ENCODE results near the gene PARN.

The PARN gene

DNA sequence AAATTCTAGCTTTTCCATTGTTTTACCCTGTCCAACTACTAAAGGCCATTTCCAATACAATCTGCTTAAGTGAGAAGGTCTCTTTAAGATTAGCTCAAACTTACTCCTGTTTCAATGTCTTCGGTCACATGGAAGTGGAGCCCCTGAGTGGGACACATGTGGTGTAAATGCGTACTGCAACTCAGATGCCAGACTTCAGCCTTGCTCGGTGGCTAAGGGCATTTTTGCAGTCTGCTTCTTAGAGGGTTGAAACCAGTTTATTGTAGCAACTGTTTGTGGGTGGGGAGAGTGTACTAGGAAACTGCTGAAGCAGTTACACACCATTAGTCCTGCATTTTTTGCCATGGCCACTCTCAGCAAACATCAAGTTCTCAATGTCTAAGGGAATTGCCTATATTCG lies 140.6 kb downstream of the PARN start (continued):
- TF ChIP-seq, protein P1, sequence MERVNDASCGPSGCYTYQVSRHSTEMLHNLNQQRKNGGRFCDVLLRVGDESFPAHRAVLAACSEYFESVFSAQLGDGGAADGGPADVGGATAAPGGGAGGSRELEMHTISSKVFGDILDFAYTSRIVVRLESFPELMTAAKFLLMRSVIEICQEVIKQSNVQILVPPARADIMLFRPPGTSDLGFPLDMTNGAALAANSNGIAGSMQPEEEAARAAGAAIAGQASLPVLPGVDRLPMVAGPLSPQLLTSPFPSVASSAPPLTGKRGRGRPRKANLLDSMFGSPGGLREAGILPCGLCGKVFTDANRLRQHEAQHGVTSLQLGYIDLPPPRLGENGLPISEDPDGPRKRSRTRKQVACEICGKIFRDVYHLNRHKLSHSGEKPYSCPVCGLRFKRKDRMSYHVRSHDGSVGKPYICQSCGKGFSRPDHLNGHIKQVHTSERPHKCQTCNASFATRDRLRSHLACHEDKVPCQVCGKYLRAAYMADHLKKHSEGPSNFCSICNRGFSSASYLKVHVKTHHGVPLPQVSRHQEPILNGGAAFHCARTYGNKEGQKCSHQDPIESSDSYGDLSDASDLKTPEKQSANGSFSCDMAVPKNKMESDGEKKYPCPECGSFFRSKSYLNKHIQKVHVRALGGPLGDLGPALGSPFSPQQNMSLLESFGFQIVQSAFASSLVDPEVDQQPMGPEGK (CRISPR knock-in tag; IDR thresholded peaks at IDR 0.05; ENCODE audit: borderline replicate concordance), result no peak
- no peak for TF ChIP-seq ZNF70 (CRISPR knock-in tag; IDR thresholded peaks at IDR 0.05)
- TF ChIP-seq, protein P2, sequence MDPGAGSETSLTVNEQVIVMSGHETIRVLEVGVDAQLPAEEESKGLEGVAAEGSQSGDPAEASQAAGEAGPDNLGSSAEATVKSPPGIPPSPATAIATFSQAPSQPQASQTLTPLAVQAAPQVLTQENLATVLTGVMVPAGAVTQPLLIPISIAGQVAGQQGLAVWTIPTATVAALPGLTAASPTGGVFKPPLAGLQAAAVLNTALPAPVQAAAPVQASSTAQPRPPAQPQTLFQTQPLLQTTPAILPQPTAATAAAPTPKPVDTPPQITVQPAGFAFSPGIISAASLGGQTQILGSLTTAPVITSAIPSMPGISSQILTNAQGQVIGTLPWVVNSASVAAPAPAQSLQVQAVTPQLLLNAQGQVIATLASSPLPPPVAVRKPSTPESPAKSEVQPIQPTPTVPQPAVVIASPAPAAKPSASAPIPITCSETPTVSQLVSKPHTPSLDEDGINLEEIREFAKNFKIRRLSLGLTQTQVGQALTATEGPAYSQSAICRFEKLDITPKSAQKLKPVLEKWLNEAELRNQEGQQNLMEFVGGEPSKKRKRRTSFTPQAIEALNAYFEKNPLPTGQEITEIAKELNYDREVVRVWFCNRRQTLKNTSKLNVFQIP (CRISPR knock-in tag; IDR thresholded peaks at IDR 0.05; ENCODE audit: borderline replicate concordance, low read depth), result no peak
- TF ChIP-seq SNAI2 (CRISPR knock-in tag; IDR thresholded peaks at IDR 0.05), result no peak
- TF ChIP-seq OSR1 (CRISPR knock-in tag; IDR thresholded peaks at IDR 0.05), result no peak

DNA sequence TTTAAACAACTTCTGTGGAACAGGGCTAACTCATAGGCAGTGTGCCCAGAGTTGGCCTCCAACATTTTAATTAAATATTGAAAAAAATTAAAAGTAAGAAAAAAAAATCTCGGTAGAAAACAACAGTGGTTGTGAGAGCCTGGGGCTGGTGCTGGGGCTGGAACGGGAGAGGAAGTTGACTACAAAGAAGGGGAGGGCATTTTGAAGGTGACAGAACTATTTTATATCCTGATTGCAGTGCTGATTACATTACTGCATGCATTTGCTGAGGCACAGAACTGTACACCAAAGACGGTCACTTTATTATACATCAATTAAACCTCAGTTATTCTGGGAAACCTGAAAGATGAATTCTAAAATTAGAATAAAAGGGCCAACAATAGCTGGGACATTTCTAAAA lies 142.5 kb downstream of the PARN start:
- peak; percentile 9; the same call in 2 of the 3 replicates for ATAC-seq
- no peak for TF ChIP-seq ZNF565 (CRISPR knock-in tag; conservative IDR thresholded peaks at IDR 0.05; ENCODE audit: low read depth)
- no peak for TF ChIP-seq OSR1 (CRISPR knock-in tag; IDR thresholded peaks at IDR 0.05)
- TF ChIP-seq, protein P3, sequence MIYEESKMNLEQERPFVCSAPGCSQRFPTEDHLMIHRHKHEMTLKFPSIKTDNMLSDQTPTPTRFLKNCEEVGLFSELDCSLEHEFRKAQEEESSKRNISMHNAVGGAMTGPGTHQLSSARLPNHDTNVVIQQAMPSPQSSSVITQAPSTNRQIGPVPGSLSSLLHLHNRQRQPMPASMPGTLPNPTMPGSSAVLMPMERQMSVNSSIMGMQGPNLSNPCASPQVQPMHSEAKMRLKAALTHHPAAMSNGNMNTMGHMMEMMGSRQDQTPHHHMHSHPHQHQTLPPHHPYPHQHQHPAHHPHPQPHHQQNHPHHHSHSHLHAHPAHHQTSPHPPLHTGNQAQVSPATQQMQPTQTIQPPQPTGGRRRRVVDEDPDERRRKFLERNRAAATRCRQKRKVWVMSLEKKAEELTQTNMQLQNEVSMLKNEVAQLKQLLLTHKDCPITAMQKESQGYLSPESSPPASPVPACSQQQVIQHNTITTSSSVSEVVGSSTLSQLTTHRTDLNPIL (CRISPR knock-in tag; IDR thresholded peaks at IDR 0.05; ENCODE audit: low read depth), result no peak
- TF ChIP-seq CSDC2 (CRISPR knock-in tag; IDR thresholded peaks at IDR 0.05), result no peak
- TF ChIP-seq, protein P4, sequence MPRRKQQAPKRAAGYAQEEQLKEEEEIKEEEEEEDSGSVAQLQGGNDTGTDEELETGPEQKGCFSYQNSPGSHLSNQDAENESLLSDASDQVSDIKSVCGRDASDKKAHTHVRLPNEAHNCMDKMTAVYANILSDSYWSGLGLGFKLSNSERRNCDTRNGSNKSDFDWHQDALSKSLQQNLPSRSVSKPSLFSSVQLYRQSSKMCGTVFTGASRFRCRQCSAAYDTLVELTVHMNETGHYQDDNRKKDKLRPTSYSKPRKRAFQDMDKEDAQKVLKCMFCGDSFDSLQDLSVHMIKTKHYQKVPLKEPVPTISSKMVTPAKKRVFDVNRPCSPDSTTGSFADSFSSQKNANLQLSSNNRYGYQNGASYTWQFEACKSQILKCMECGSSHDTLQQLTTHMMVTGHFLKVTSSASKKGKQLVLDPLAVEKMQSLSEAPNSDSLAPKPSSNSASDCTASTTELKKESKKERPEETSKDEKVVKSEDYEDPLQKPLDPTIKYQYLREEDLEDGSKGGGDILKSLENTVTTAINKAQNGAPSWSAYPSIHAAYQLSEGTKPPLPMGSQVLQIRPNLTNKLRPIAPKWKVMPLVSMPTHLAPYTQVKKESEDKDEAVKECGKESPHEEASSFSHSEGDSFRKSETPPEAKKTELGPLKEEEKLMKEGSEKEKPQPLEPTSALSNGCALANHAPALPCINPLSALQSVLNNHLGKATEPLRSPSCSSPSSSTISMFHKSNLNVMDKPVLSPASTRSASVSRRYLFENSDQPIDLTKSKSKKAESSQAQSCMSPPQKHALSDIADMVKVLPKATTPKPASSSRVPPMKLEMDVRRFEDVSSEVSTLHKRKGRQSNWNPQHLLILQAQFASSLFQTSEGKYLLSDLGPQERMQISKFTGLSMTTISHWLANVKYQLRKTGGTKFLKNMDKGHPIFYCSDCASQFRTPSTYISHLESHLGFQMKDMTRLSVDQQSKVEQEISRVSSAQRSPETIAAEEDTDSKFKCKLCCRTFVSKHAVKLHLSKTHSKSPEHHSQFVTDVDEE (CRISPR knock-in tag; IDR thresholded peaks at IDR 0.05), result no peak
- no peak for TF ChIP-seq ZNF70 (CRISPR knock-in tag; IDR thresholded peaks at IDR 0.05)
- TF ChIP-seq, protein P1 (CRISPR knock-in tag; IDR thresholded peaks at IDR 0.05; ENCODE audit: borderline replicate concordance), result no peak
- TF ChIP-seq ZFP30 (CRISPR knock-in tag; IDR thresholded peaks at IDR 0.05), result no peak
- no peak for TF ChIP-seq RARB (CRISPR knock-in tag; IDR thresholded peaks at IDR 0.05)
- TF ChIP-seq ISL1 (CRISPR knock-in tag; IDR thresholded peaks at IDR 0.05), result no peak
- TF ChIP-seq BACH2 (CRISPR knock-in tag; IDR thresholded peaks at IDR 0.05; ENCODE audit: borderline replicate concordance), result no peak
- TF ChIP-seq TCF4 (CRISPR knock-in tag; IDR thresholded peaks at IDR 0.05; ENCODE audit: borderline replicate concordance), result no peak
- TF ChIP-seq PPARA (CRISPR knock-in tag; IDR thresholded peaks at IDR 0.05; ENCODE audit: borderline replicate concordance), result no peak
- TF ChIP-seq ZC3H10 (CRISPR knock-in tag; IDR thresholded peaks at IDR 0.05), result no peak
- no peak for TF ChIP-seq ZFP3 (CRISPR knock-in tag; IDR thresholded peaks at IDR 0.05)
- no peak for TF ChIP-seq GLIS3 (CRISPR knock-in tag; IDR thresholded peaks at IDR 0.05)
- TF ChIP-seq, protein P2 (CRISPR knock-in tag; IDR thresholded peaks at IDR 0.05; ENCODE audit: borderline replicate concordance, low read depth), result no peak

Measured in SK-N-SH treated with all-trans-retinoic acid at 6 μM for 48 hours (cell line).